Ishikawa (cell line): ENCODE data around the gene PLCH1.

Experiments
- CEBPB ChIP-seq: IDR thresholded peaks from 2 replicates; pipeline ENCODE4 v1.6.1; 2012
- EGR1 ChIP-seq: IDR thresholded peaks from 2 replicates; pipeline ENCODE4 v1.6.1; 2012
- EP300 ChIP-seq: IDR thresholded peaks from 2 replicates; pipeline ENCODE4 v1.6.1; 2012; ENCODE audit warnings: borderline replicate concordance
- FOXM1 ChIP-seq: IDR thresholded peaks from 2 replicates; pipeline ENCODE4 v1.6.1; 2012; ENCODE audit warnings: low read depth, borderline replicate concordance
- MAX ChIP-seq: IDR thresholded peaks from 2 replicates; pipeline ENCODE4 v1.6.1; 2012
- RAD21 ChIP-seq: IDR thresholded peaks from 2 replicates; pipeline ENCODE4 v1.6.1; 2012; ENCODE audit warnings: low read depth
- REST ChIP-seq: IDR thresholded peaks from 2 replicates; pipeline ENCODE4 v1.6.1; 2012; ENCODE audit warnings: low read depth, mild to moderate bottlenecking
- TAF1 ChIP-seq: IDR thresholded peaks from 2 replicates; pipeline ENCODE4 v1.6.1; 2012; ENCODE audit warnings: low read depth, mild to moderate bottlenecking
- TCF12 ChIP-seq: IDR thresholded peaks from 2 replicates; pipeline ENCODE4 v1.6.1; 2012; ENCODE audit warnings: low read depth
- USF1 ChIP-seq: IDR thresholded peaks from 2 replicates; pipeline ENCODE4 v1.6.1; 2012
- YY1 ChIP-seq: IDR thresholded peaks from 2 replicates; pipeline ENCODE4 v1.6.1; 2012; ENCODE audit warnings: low read depth
- ZBTB7A ChIP-seq: IDR thresholded peaks from 2 replicates; pipeline ENCODE4 v1.6.1; 2012; ENCODE audit warnings: low read depth

- no peak for TF ChIP-seq TAF1
- TF ChIP-seq CEBPB, result no peak
- TF ChIP-seq REST, result no peak
- no peak for TF ChIP-seq MAX
- TF ChIP-seq FOXM1, result no peak
- TF ChIP-seq RAD21, result no peak
- no peak for TF ChIP-seq USF1
- TF ChIP-seq TCF12, result no peak
- TF ChIP-seq EP300, result no peak
- TF ChIP-seq ZBTB7A, result no peak
- no peak for TF ChIP-seq YY1
- no peak for TF ChIP-seq EGR1
These were observed 12.7 kb upstream of the PLCH1 start for GRCh38 chr3:155757577-155757976.
